A673 (cell line): Measurements from ENCODE around the gene LIMA1. TPM values are rescaled to one million over a fixed set of nuclear protein-coding genes. Genes with fewer than 3 reads are reported as not detected.

Source experiments
- BruUV-seq: library from RNA; stranded (reverse); fragments of 400-500 nt; replicated peaks from 2 replicates; lab custom pipeline; 2021; lab: Mats Ljungman, UMichigan
- CTCF ChIA-PET: fragments of 300-600 bp; sonication (Branson Sonifier 250); formaldehyde crosslinking; loops from one replicate; lab custom pipeline; 2022; ENCODE audit warnings: antibody characterized with exemption; lab: Charles Lee
- POLR2A ChIA-PET: fragments of 300-600 bp; sonication (Branson Sonifier 250); formaldehyde crosslinking; loops from one replicate; lab custom pipeline; 2022; ENCODE audit warnings: antibody characterized with exemption; ENCODE audit not compliant: low non-redundant PET; lab: Charles Lee
- DNase-seq: peaks from one replicate; pipeline ENCODE4 v3.0.0-alpha.2; 2015; ENCODE audit warnings: low spot score
- H3K27ac ChIP-seq: fragments of 200-600 bp; sonication (generic); 2 replicates; pipeline ENCODE4 v1.5.1; 2016; ENCODE audit warnings: mixed run types, low read depth, mild to moderate bottlenecking, mixed read lengths, antibody characterized with exemption, low read length; ENCODE audit not compliant: poor library complexity, severe bottlenecking
- H3K27me3 ChIP-seq: fragments of 200-600 bp; sonication (generic); replicated peaks from 2 replicates; pipeline ENCODE4 v1.6.1; 2017; ENCODE audit warnings: mixed run types, low read depth, mild to moderate bottlenecking, mixed read lengths, antibody characterized with exemption, low read length; ENCODE audit not compliant: insufficient read depth, poor library complexity
- H3K36me3 ChIP-seq: fragments of 200-600 bp; sonication (generic); 2 replicates; pipeline ENCODE4 v1.6.1; 2016; ENCODE audit warnings: mixed run types, mild to moderate bottlenecking, mixed read lengths, antibody characterized with exemption, low read length; ENCODE audit not compliant: insufficient read depth, poor library complexity, severe bottlenecking
- H3K4me1 ChIP-seq: fragments of 200-600 bp; sonication (generic); 2 replicates; pipeline ENCODE4 v1.6.1; 2017; ENCODE audit warnings: mixed run types, mild to moderate bottlenecking, mixed read lengths, antibody characterized with exemption, low read length; ENCODE audit not compliant: insufficient read depth, poor library complexity, severe bottlenecking
- H3K4me3 ChIP-seq: fragments of 200-600 bp; sonication (generic); 2 replicates; pipeline ENCODE4 v1.5.1; 2016; ENCODE audit warnings: low read depth, mixed run types, mild to moderate bottlenecking, mixed read lengths, low read length; ENCODE audit not compliant: poor library complexity, severe bottlenecking
- H3K9me3 ChIP-seq: fragments of 200-600 bp; sonication (generic); 2 replicates; pipeline ENCODE4 v1.6.1; 2016; ENCODE audit warnings: mixed run types, low read depth, mild to moderate bottlenecking, mixed read lengths, antibody characterized with exemption, low read length; ENCODE audit not compliant: poor library complexity, severe bottlenecking
- EZH2 ChIP-seq: fragments of 200-600 bp; sonication (generic); IDR thresholded peaks from 2 replicates; pipeline ENCODE4 v1.6.1; 2017; ENCODE audit warnings: borderline replicate concordance, low read depth, mild to moderate bottlenecking, mixed read lengths, antibody characterized with exemption, low read length; ENCODE audit not compliant: poor library complexity, severe bottlenecking
- intact Hi-C: fragments of 100-400 bp; cut with micrococcal nuclease; formaldehyde crosslinking; loops from one replicate; pipeline ENCODE4 v1.10.0; 2022; ENCODE audit not compliant: unreplicated experiment
- total RNA-seq: library from RNA; stranded (reverse); gene quantifications from 2 replicates; pipeline ENCODE4 v1.2.3, GENCODE V29; 2021
- TF ChIP-seq, protein P1 (sequence below): fragments of 300-800, 200-600 bp; sonication (generic); conservative IDR thresholded peaks from 2 replicates; pipeline ENCODE4 v1.5.1; 2017; ENCODE audit warnings: low read depth, mild to moderate bottlenecking, antibody characterized with exemption, low read length, moderate library complexity, mixed read lengths

The LIMA1 gene
- total RNA-seq, 1 experiment from 2014 or later = 77.6 TPM

DNA sequence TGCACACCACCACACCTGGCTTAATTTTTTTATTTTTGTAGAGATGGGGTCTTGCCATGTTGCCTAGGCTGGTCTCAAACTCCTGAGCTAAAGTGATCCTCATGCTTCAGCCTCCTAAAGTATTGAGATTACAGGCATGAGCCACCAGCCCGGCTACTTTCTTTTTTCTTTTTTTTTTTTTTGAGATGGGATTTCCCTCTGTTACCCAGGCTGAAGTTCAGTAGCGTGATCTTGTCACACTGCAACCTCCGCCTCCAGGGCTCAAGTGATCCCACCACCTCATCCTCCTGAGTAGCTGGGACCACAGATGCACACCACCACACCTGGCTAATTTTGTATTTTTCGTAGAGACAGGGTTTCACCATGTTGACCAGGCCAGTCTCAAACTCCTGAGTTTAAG, 51.1 kb downstream of the LIMA1 start:
- intact Hi-C loops = no loop called here
- CTCF ChIA-PET = no interaction called here
- POLR2A ChIA-PET = no interaction called here

DNA sequence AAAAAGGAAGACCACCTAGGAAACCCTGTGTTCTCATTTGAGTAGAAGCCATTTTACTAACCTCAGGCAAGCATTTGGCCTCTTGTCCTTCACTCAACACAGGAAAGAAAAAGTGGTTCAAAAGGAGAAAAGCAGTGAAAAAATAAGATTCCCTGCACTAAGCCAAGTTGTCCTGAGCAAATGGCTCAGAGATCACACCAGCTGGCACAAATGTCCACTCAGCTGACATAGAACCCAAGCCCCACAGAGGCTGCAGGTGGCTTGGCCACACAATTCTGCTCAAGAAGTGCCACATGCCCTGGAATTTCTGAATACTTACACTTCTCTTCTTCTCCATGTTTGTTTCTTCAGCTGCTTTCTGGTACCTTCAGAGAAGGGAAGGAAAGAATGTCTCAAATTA, 52.0 kb downstream of the LIMA1 start:
- no peaks in the 10 kb centered on the region for H3K36me3 ChIP-seq
- H3K4me3 ChIP-seq = no peak overlapping the region
- H3K9me3 ChIP-seq = no peaks in the 10 kb centered on the region
- TF ChIP-seq, protein P1, sequence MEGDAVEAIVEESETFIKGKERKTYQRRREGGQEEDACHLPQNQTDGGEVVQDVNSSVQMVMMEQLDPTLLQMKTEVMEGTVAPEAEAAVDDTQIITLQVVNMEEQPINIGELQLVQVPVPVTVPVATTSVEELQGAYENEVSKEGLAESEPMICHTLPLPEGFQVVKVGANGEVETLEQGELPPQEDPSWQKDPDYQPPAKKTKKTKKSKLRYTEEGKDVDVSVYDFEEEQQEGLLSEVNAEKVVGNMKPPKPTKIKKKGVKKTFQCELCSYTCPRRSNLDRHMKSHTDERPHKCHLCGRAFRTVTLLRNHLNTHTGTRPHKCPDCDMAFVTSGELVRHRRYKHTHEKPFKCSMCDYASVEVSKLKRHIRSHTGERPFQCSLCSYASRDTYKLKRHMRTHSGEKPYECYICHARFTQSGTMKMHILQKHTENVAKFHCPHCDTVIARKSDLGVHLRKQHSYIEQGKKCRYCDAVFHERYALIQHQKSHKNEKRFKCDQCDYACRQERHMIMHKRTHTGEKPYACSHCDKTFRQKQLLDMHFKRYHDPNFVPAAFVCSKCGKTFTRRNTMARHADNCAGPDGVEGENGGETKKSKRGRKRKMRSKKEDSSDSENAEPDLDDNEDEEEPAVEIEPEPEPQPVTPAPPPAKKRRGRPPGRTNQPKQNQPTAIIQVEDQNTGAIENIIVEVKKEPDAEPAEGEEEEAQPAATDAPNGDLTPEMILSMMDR = no peak
- TF ChIP-seq EZH2 = no peak
- CTCF ChIA-PET = no interaction called here
- intact Hi-C loops = no loop called here
- no TSS peak for BruUV-seq
- H3K4me1 ChIP-seq = no peaks in the 10 kb centered on the region
- DNase-seq = no peak
- POLR2A ChIA-PET = no interaction called here
- no peaks in the 10 kb centered on the region for H3K27me3 ChIP-seq
- no peak overlapping the region for H3K27ac ChIP-seq

More for the DNA sequence above, 51.1 kb downstream of the LIMA1 start:
- H3K4me3 ChIP-seq = no peak overlapping the region
- H3K27me3 ChIP-seq = no peaks in the 10 kb centered on the region
- TF ChIP-seq, protein P1 = no peak
- no peak for TF ChIP-seq EZH2
- H3K36me3 ChIP-seq = no peaks in the 10 kb centered on the region
- no TSS peak for BruUV-seq
- no peaks in the 10 kb centered on the region for H3K4me1 ChIP-seq
- DNase-seq = no peak
- no peaks in the 10 kb centered on the region for H3K9me3 ChIP-seq
- no peak overlapping the region for H3K27ac ChIP-seq

DNA sequence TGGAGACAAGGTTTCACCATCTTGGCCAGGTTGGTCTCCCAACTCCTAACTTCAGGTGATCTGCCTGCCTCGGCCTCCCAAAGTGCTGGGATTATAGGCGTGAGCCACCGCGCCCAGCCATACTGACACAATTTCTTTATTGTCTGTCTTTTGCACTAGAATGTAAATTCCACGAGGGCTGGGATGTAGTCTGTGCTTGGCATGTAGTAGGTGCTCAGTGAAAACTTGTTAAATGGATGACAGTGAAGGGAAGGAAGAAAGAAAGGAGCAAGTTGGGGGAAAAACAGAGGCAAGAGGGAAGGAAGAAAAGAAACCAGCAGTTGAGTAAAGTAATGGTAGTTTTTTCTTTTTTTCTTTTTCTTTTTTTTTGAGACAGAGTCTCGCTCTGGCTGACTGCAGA, 53.1 kb downstream of the LIMA1 start:
- DNase-seq = no peak
- POLR2A ChIA-PET = no interaction called here
- TF ChIP-seq, protein P1 = no peak
- no peak for TF ChIP-seq EZH2

More for the DNA sequence above, 53.1 kb downstream of the LIMA1 start:
- Histone ChIP-seq H3K36me3 (no peaks in the 10 kb centered on the region), H3K4me3 (no peak overlapping the region), H3K27ac (no peak overlapping the region), H3K27me3 (no peaks in the 10 kb centered on the region), H3K4me1 (no peaks in the 10 kb centered on the region), H3K9me3 (no peaks in the 10 kb centered on the region)
- BruUV-seq = no TSS peak
- CTCF ChIA-PET = no interaction called here
- intact Hi-C loops = no loop called here
